Caco-2 (cell line): ENCODE results near the gene PCNX1. TPM values are rescaled to one million over a fixed set of nuclear protein-coding genes. Genes with fewer than 3 reads are reported as not detected.

ENCODE experiments used
- BruUV-seq: library from RNA; stranded (reverse); fragments of 400-500 nt; replicated peaks from 2 replicates; lab custom pipeline; 2021; lab: Mats Ljungman, UMichigan
- CTCF ChIA-PET: fragments of 300-600 bp; sonication (Branson Sonifier 250); formaldehyde crosslinking; loops from one replicate; lab custom pipeline; 2022; ENCODE audit warnings: antibody characterized with exemption; lab: Charles Lee
- POLR2A ChIA-PET: fragments of 300-600 bp; sonication (Branson Sonifier 250); formaldehyde crosslinking; loops from one replicate; lab custom pipeline; 2022; ENCODE audit warnings: antibody characterized with exemption; lab: Charles Lee
- DNase-seq, 2 experiments: peaks; one replicate each; pipeline versions ENCODE4 v3.0.0 to v3.0.0-alpha.2; 2020 to 2022
- H3K27me3 ChIP-seq: replicated peaks from 2 replicates; pipeline ENCODE4 v1.6.0; 2011; ENCODE audit warnings: low read length; ENCODE audit not compliant: control insufficient read depth, insufficient read depth
- H3K36me3 ChIP-seq: 2 replicates; pipeline ENCODE4 v1.5.1; 2011; ENCODE audit warnings: low read length; ENCODE audit not compliant: control insufficient read depth, insufficient read depth
- H3K4me1 ChIP-seq: fragments of 250-450 bp; sonication (Bioruptor Pico); 2 replicates; pipeline ENCODE4 v1.5.1; 2020; ENCODE audit warnings: mild to moderate bottlenecking
- H3K4me3 ChIP-seq: 2 replicates; pipeline ENCODE4 v1.5.1; 2011; ENCODE audit warnings: low read depth, mild to moderate bottlenecking, control low read depth, low read length
- H3K9me3 ChIP-seq: fragments of 250-450 bp; sonication (Bioruptor Pico); 2 replicates; pipeline ENCODE4 v1.5.1; 2020; ENCODE audit warnings: mild to moderate bottlenecking, moderate library complexity
- H3K27ac Mint-ChIP-seq: one replicate; pipeline ENCODE4 v1.8.0; 2022; ENCODE audit warnings: mixed read lengths; ENCODE audit not compliant: unreplicated experiment
- H3K27me3 Mint-ChIP-seq: one replicate; pipeline ENCODE4 v1.8.0; 2022; ENCODE audit warnings: mixed read lengths; ENCODE audit not compliant: insufficient read depth, unreplicated experiment
- H3K36me3 Mint-ChIP-seq: one replicate; pipeline ENCODE4 v1.8.0; 2022; ENCODE audit warnings: mild to moderate bottlenecking, mixed read lengths; ENCODE audit not compliant: insufficient read depth, unreplicated experiment
- H3K4me1 Mint-ChIP-seq: one replicate; pipeline ENCODE4 v1.8.0; 2022; ENCODE audit warnings: low read depth, mixed read lengths; ENCODE audit not compliant: unreplicated experiment
- H3K4me3 Mint-ChIP-seq: one replicate; pipeline ENCODE4 v1.8.0; 2022; ENCODE audit warnings: mild to moderate bottlenecking, moderate library complexity, mixed read lengths; ENCODE audit not compliant: unreplicated experiment
- H3K9me3 Mint-ChIP-seq: one replicate; pipeline ENCODE4 v1.8.0; 2022; ENCODE audit warnings: mixed read lengths; ENCODE audit not compliant: unreplicated experiment
- intact Hi-C: fragments of 100-400 bp; cut with micrococcal nuclease; formaldehyde crosslinking; loops from one replicate; pipeline ENCODE4 v1.10.0; 2022; ENCODE audit not compliant: unreplicated experiment
- total RNA-seq: library from RNA; stranded (reverse); gene quantifications from 2 replicates; pipeline ENCODE4 v1.2.3, GENCODE V29; 2022
- TF ChIP-seq, protein P1 (sequence below), 2 experiments: fragments of 200-600 bp in 1 of 2; IDR thresholded peaks; 1 replicate in 1 of 2; 2 replicates in 1 of 2; pipeline versions ENCODE4 v1.5.1 to v1.8.0; 2011 to 2022; ENCODE audit warnings: antibody characterized with exemption in 1 of 2, control low read depth in 1 of 2, inconsistent platforms in 1 of 2, low read depth in 1 of 2, low read length in 1 of 2, mild to moderate bottlenecking in 1 of 2, moderate library complexity in 1 of 2; ENCODE audit not compliant: insufficient read depth in 1 of 2, severe bottlenecking in 1 of 2, unreplicated experiment in 1 of 2

PCNX1 gene
- total RNA-seq, 1 experiment from 2014 or later: 29.0 TPM

DNA sequence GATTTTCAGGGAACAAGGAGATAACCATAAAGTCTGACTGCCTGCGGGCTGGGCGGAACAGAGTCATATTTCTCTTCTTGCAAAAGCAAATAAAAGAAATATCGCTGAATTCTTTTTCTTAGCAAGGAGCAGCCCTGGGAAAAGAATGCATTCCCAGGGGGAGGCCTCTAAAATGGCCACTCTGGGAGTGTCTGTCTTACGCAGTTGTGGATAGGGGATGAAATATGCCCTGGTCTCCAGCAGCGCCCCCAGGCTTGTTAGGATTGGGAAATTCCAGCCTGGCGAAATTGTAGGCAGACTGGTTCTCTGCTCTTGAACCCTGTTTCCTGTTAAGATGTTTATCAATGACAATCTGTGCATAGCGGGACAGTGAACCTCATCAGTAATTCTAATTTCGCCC, 40.5 kb downstream of the PCNX1 start:
- POLR2A ChIA-PET: no interaction called here
- Histone ChIP-seq H3K36me3 (peaks cover 2% of the 10 kb centered on the region; the same call in 1 of the 2 replicates), H3K9me3 (peaks cover 28% of the 10 kb centered on the region), H3K4me3 (no peak overlapping the region), H3K4me1 (no peaks in the 10 kb centered on the region), H3K27me3 (no peaks in the 10 kb centered on the region)
- TF ChIP-seq, protein P1, sequence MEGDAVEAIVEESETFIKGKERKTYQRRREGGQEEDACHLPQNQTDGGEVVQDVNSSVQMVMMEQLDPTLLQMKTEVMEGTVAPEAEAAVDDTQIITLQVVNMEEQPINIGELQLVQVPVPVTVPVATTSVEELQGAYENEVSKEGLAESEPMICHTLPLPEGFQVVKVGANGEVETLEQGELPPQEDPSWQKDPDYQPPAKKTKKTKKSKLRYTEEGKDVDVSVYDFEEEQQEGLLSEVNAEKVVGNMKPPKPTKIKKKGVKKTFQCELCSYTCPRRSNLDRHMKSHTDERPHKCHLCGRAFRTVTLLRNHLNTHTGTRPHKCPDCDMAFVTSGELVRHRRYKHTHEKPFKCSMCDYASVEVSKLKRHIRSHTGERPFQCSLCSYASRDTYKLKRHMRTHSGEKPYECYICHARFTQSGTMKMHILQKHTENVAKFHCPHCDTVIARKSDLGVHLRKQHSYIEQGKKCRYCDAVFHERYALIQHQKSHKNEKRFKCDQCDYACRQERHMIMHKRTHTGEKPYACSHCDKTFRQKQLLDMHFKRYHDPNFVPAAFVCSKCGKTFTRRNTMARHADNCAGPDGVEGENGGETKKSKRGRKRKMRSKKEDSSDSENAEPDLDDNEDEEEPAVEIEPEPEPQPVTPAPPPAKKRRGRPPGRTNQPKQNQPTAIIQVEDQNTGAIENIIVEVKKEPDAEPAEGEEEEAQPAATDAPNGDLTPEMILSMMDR (IDR thresholded peaks at IDR 0.05; ENCODE audit: insufficient read depth in 1 of 2, low read depth in 1 of 2, low read length in 1 of 2, severe bottlenecking in 1 of 2, unreplicated experiment in 1 of 2): no peak
- CTCF ChIA-PET: no interaction called here
- Mint-ChIP-seq H3K4me1 (no peaks in the 10 kb centered on the region), H3K27ac (no peak overlapping the region), H3K9me3 (peaks cover 25% of the 10 kb centered on the region), H3K4me3 (no peak overlapping the region), H3K36me3 (peaks cover 37% of the 10 kb centered on the region), H3K27me3 (no peaks in the 10 kb centered on the region)
- peak in 1 of 2 experiments; percentile 28 for DNase-seq
- BruUV-seq: no TSS peak
- intact Hi-C loops: no loop called here

DNA sequence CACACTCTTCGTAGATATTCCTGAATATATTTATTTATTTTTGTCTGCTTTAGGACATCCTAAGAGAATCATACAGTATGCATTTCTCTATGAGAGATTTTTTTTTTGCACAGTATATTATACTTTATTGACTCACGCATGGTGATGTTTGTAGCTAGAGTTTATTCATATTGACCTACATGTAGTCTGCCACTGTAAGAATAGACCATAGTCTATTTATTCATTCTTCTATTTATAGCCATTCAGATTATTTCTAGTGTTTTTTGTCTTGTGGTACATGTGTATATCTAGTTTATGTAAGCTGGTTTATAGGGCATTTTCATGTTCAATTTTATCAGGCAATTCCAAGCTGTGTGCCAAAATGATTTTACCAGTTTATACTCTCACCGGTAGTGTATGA, 45.2 kb downstream of the PCNX1 start:
- Histone ChIP-seq H3K4me3 (no peak overlapping the region), H3K4me1 (no peaks in the 10 kb centered on the region), H3K9me3 (peaks cover 9% of the 10 kb centered on the region; the same call in 1 of the 2 replicates), H3K36me3 (peaks cover 2% of the 10 kb centered on the region; the same call in 1 of the 2 replicates), H3K27me3 (no peaks in the 10 kb centered on the region)
- TF ChIP-seq, protein P1 (IDR thresholded peaks at IDR 0.05; ENCODE audit: insufficient read depth in 1 of 2, low read depth in 1 of 2, low read length in 1 of 2, severe bottlenecking in 1 of 2, unreplicated experiment in 1 of 2): no peak
- DNase-seq: no peak
- ChIA-PET POLR2A (no interaction called here), CTCF (no interaction called here)
- BruUV-seq: no TSS peak
- Mint-ChIP-seq H3K36me3 (peaks cover 13% of the 10 kb centered on the region), H3K27me3 (no peaks in the 10 kb centered on the region), H3K4me3 (no peak overlapping the region), H3K9me3 (no peaks in the 10 kb centered on the region), H3K4me1 (no peaks in the 10 kb centered on the region), H3K27ac (no peak overlapping the region)
- intact Hi-C loops: loop anchor here (10.0 kb wide), 1 partner anchor 238 kb away; no protein-coding TSS in a partner anchor

DNA sequence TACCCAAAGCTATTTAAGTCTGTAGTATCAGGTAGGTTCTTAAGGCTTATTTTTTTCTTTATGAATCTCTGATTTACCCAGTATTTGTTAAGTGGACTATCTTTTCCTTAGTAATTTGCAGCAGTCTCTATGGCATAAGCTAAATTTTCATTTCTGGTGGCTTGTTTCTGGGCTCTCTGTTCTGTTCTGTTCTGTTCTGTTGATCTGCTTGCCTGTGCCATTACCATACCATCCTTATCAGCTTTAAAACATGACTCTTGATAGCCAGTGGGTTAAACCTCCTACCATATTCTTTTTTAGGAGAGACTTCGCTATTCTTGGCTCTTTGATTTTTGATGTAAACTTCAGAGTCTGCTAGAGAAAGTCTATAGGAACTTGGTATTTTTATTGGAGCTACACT, 46.8 kb downstream of the PCNX1 start:
- intact Hi-C loops: loop anchor here (10.0 kb wide), 1 partner anchor 239 kb away; no protein-coding TSS in a partner anchor
- TF ChIP-seq, protein P1 (IDR thresholded peaks at IDR 0.05; ENCODE audit: insufficient read depth in 1 of 2, low read depth in 1 of 2, low read length in 1 of 2, severe bottlenecking in 1 of 2, unreplicated experiment in 1 of 2): no peak
- Mint-ChIP-seq H3K36me3 (peaks cover 4% of the 10 kb centered on the region), H3K4me3 (no peak overlapping the region), H3K4me1 (no peaks in the 10 kb centered on the region), H3K27me3 (no peaks in the 10 kb centered on the region), H3K9me3 (no peaks in the 10 kb centered on the region), H3K27ac (no peak overlapping the region)
- H3K4me1 ChIP-seq: no peaks in the 10 kb centered on the region
- POLR2A ChIA-PET: interaction anchor here (0.6 kb wide), 1 partner anchor 200 kb away, joined by 11 read pairs; no protein-coding TSS in a partner anchor
- H3K36me3 ChIP-seq: no peaks in the 10 kb centered on the region
- CTCF ChIA-PET: interaction anchor here (0.7 kb wide), 1 partner anchor 131 kb away, joined by 4 read pairs; no protein-coding TSS in a partner anchor
- no peaks in the 10 kb centered on the region for H3K27me3 ChIP-seq
- no TSS peak for BruUV-seq
- no peak overlapping the region for H3K4me3 ChIP-seq
- H3K9me3 ChIP-seq: no peaks in the 10 kb centered on the region
- no peak for DNase-seq
